ENCODE results near the gene TRMT61B.

The TRMT61B gene

DNA sequence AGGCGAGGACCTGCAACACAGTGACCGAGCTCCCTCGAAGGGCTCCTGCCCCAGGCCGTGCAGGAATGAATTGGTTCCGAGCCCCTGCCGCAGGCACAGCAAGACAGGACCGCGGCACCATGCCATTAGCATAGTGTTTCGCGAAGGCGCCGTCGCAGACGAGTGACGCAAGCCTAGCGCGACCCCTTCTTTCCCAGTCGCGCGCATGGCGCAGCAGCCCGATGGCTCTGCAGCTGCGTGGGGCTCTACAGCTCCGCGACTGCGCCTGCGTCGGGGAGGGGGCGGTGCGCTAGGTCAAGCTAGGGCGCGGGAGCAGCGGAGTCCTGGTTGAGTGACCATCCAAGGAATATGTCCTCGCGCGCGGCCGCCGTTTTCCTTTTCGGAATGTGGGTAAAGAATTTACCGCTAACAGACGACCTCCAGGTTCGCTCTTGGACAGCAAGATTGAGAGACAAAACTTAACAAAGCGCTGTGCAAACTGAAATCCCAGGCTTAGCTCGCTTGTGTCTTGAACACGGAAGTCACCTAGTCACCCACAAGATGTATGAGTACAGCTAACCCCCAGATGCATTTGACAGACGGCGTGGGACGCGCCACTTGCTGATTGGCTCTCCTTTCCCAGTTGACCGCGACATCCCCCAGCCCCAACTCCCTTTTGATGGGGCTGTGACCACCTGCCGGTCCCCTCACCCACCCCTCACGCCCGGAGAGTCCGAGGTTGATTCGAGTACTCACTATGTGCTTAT is at the start of gene TRMT61B:
Gene TRMT61B, minus strand, starts transcription at position 164 of the 746 bp plus-strand sequence. Its CDS starts 32 bp downstream, at position 132.
- DNase-seq: peak; percentile 91

DNA sequence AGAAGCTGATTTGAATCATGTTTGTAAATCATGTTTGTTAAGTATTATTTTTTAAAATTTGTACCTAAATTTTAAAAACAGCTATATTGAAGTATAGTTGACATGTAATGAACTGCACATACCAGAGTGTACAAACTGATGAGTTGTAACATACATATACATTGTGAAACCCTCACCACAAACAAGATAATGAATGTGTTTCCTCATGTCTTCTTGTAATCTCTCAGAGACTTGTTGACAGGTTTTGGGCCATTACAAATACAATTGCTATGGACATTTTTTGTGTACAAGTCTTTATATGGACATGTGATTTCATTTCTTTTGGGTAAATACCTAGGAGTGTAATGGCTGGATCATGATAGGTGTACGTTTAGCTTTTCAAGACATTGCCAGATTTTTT is 45.8 kb upstream of the TRMT61B start:
- peak; percentile 24 for DNase-seq

DNA sequence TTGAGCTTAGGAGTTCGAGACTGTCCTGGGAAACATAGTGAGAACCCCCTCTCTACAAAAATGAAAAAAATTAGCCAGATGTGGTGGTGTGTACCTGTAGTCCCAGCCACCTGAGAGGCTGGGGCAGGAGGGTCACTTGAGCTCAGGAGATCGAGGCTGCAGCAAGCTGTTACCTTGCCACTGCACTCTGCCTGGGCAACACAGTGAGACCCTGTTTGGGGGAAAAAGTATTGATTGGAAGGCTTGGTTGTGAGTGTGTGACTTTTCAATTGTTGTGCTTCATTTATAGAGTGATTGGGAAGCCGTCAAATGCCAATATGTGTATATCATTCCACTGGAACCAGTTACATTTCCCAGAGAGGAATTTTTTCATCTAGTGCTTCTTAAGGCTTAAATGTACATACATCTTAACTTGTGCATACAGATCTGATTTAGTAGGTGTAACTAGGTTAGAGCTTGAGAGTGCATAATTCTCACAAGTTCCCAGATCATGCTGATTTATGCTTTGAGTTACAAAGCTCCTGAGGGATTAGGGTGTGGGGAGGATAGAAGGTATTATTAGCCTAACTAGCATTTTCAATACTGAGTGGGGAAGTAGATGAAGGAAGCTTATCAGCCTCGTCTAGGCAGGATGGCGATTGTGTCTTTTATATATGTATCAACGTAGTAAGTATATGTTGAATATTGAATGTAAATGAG is 39.7 kb upstream of the TRMT61B start:
- DNase-seq: no peak

DNA sequence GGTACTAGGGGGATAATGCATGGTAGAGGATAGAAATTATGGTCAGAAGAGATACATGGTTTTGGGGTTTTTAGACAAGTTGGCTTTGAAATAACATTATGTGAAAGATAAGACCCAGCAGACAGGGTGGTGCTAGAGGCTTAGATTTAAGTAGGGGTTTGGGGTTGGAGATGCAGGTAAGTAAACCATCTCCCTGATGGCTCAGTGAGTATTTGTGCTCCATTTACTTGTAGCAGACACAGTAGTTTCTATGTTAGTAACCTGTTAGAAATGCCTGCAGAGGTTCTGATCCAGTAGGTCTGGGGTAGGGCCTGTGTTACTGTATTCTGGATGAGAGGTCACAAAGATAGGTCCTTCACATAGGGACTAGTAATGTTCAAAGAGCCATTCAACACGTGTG is 38.1 kb upstream of the TRMT61B start:
- DNase-seq: no peak

DNA sequence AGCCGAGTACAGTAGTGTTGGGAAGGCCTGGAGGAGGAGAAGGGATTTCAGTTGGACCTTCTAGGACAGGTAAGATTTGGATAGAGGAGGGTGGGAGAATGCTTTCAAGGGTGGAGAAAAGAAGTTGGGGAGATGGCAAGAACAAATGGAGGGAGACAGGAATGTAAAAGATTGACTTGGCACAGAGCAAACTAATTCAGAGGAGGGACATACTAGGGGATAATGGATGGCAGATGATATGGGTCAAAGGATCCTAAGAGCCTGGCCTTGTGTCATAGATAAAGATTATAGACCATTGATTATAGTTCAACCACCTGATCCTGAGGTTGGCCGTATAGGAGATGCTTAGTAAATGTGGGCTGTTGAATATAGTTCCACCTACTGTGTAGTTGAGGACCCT is 36.7 kb upstream of the TRMT61B start:
- DNase-seq: no peak

DNA sequence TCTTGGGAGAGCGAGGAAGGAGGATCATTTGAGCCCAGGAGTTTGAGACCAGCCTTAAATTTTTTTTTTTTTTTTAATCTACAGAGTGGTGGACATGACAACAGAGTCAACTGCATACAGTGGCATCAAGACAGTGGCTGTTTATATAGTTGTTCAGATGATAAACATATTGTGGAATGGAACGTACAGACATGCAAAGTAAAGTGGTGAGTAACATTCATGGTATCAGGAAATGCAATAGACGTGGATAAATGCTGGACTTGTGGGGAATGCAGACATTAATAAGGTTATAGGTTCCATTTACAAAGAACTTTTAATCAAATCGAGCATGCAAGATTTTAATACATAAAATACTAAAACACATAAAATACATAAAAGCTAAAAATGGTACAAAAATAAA is 36.3 kb upstream of the TRMT61B start:
- DNase-seq: no peak

DNA sequence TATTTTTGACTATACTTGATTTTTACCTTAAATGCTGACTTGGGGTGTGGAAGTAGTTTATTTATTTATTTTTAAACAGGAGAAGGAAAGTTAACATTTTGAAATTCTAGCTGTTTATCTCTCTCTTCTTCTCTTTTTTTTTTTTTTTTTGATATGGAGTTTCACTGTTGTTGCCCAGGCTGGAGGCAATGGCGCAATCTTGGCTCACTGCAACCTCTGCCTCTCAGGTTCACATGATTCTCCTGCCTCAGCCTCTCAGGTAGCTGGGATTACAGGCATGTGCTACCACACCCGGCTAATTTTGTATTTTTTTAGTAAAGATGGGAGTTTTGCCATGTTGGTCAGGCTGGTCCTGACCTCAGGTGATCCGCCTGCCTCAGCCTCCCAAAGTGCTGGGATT is 35.4 kb upstream of the TRMT61B start:
- no peak for DNase-seq

DNA sequence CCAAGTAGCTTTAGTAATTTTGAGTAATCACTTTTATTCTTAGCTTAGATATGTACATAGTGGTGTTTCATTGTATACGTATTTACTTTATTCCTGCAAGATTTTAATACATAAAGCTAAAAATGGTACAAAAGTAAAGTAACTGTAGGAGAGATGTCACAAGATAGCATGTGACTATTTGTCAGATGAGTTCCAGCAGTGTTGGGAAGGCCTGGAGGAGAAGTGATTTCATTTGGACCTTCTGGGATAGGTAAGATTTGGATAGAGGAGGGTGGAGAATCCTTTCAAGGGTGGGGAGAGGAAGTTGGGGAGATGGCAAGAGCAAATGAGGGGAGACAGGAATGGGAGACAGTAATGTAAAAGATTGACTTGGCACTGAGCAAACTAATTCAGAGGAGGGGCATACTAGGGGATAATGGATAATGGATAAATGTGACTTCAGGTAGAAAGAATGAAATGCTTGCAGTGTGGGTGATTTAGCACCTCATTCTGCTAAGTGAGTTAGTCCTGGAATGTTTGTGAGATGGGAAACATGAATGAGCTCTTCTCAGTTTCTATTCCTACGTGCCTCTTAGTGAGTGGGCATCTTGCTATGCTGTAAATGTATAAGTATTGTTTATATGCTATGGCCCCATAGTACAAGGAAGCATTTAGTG is 34.8 kb upstream of the TRMT61B start:
- no peak for DNase-seq

DNA sequence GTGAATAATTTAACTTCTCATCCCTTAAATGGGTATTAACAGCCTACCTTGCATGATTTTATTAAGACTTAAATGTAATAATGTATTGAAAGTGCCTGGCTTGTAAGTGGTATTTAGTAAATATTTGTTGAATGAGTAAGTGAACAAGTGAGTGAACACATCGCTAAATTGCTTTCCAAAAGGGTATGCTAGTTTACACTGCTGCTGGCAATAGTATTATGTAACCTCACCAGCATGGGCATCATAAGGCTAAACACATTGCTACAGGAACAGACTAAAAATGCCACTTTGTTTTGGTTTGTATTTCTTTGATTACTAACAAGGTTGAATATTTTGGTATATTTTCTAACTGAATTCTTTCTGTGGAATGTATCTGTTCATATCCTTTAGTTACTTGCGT is 34.2 kb upstream of the TRMT61B start:
- no peak for DNase-seq

DNA sequence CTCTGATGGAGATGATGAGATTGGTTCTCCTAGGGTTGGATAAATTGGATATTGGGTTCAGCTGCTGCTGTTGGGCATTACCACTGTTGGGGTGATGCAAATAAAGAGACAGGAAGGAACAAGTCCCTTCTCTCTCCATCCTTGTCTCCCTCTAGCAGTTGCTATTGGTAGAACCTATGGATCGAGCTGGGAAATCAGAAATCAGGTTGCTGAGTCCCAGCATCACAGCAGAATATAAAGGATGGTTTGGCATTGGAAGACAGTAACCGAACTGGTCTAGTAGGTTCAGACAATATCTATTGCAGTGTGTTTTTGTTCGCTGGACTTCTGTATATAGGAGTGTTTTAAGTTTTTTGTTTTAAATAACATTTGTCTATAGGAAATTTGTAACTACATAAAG is 32.5 kb upstream of the TRMT61B start:
- no peak for DNase-seq

DNA sequence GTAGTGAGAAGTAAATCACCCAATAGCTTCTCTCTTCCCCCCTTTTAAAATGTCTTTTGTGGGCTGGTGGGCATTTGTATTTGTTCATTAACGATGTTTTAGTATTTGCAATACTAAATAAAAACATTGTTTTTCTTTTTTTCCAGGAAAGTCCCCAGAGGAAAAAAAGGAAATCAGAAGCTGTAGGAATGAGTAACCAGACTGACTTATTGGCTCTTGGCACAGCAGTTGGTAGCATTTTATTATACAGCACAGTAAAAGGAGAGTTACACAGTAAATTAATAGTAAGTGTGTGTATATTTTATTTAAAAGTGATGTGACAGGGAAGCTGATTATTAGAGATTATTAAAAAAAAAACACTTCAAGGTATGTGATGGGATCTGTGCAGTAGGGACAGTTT is 31.7 kb upstream of the TRMT61B start:
- no peak for DNase-seq

DNA sequence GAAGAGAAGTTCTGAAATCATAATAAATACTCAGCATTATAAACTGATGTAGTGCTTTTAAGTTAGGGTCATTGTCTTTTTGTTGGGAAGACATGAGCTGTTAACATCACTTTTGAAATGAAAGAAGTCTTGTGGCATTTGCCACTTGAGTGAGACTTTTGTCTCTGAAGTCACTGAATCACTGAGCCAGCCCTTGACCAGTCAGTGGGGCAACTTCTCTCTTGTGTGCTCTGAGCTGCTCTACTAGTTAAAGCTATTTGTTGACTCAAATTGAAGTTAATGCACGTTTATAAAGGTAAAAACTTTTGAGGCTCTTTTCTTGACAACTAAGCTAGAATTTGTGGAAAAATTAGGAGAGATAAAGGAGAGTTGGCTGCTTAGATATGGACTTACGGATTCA is 31.1 kb upstream of the TRMT61B start:
- DNase-seq: no peak

DNA sequence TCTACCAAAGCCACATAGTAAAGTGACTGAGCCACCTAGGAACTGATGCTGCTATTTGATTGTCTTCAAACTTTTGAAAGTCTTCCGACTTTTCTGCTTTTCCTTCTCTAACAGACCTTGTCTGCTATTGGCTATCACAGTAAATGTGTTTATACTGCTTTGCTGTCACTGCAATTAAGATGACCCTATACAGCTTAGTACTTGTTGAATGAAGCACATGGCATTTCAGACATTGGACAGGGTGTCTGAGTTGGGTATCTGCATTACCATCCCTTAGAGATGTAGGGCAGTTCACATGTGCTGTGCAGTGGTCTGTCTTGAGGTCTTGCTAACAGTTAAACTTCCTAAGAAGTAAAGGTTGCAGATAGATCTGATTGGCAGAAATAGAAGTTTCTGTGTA is 27.9 kb upstream of the TRMT61B start:
- DNase-seq: no peak

DNA sequence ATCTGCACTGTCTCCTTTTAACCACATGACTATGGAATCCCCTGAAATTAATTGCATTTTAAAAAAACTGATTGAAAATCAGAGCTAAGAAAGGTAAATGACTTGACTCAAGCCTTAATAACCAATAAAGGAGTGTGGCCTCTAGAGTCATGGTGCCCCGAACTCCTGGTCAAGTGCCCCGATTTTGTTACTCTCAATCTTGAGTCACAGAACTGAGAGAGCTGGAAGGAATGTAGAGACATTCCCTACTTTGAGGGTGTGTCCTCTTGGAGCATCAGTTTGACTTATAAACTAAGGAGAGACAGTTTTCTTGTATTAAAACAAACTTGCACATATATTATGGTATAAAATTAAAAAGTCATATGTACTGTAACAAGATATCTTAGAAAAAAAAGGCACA is 26.8 kb upstream of the TRMT61B start:
- DNase-seq: no peak

DNA sequence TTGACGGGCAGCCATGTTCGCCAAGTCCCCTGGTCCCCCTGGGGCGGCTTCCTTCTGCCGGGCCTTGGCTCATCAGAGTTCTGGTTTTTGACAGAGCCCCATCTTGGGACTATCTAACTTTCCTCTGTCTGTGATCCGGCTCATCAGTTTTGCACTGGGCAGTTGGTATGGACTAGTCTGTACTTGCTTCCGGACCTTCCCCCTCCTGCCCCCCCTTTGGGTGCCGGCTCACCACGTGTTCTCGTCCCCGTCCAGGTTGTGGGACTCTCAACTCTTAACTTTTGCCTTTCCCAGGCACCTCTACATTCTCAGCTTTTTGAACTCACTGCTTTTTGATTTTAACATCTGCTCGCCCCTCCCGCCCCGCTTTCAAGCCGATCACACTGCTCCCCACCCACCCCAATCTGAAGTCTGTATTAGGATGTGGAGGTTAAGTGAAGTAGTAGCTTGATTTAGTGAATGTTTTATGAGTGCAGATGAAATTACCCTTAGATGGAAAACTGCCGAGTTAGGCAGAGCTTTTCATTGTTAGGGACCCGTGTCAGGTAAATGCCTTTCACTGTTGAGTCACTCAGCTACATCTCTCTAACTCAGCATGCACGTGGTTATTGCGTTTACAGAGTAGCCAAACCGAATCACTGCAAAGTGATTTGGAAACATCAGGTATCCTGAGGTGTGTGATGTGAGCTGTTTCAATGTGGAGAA is 25.2 kb upstream of the TRMT61B start:
- DNase-seq: no peak

DNA sequence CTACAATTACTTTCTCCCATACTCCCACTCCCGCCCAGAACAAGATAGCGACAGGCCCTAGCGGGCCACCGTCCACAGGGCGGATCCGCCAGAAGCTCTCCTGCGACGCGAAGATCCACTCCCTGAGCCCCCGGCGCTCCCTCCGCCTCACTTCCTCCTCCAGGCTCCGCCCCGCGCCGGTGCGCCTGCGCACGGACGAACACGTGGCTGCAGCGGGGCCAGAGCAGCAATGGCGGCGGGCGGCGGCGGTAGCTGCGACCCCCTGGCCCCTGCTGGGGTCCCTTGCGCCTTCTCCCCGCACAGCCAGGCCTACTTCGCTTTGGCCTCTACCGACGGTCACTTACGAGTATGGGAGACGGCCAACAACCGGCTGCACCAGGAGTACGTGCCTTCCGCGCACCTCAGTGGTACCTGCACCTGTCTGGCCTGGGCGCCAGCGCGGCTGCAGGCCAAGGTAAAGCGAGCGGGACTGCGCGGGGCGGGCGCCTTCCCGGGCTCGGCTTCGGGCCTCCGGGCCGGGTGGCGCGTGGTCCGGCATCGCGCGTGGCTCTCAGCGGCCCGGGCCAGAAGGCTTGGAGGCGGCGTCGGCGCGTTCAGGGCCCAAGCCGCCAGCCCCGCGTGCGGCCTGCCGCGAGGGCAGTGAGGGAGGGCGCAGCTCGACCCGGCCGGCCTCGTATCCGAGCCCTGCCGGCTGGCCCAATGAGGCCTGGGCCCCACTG is 24.5 kb upstream of the TRMT61B start, which contains the start of gene WDR43:
Gene WDR43, plus strand, starts transcription at position 198 of the 719 bp plus-strand sequence. Its CDS starts 32 bp downstream, at position 230.
- DNase-seq: peak; percentile 98

DNA sequence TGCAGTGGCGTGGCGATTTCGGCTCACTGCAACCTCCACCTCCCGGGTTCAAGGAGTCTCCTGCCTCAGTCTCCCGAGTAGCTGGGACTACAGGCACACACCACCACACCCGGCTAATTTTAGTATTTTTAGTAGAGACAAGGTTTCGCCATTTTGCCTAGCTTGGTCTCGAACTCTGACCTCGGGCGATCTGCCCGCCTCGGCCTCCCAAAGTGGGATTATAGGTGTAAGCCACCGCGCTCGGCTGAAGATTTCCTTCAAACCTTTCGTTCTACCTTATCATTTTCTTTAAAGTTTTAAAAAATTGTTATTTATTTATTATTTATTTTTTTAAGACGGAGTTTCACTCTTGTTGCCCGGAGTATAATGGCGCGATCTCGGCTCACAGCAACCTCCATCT is 23.4 kb upstream of the TRMT61B start:
- no peak for DNase-seq

DNA sequence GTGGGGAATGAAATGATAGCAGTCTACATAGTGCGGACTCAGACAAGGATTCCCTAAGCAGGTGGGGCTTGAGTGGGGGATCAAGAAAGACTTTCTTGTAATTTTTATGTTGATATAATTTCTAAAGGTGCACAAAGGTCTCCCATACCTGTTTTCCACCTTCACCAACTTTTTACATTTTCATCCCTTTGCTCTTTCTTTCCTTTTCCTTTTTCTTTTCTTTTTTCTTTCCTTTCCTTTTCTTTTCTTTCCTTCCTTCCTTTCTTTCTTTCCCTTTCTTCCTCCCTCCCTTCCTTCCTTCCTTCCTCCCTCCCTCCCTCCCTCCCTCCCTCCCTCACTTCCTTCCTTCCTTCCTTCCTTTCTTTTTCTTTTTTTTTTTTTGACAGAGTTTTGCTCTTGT is 10.1 kb upstream of the TRMT61B start:
- DNase-seq: no peak

DNA sequence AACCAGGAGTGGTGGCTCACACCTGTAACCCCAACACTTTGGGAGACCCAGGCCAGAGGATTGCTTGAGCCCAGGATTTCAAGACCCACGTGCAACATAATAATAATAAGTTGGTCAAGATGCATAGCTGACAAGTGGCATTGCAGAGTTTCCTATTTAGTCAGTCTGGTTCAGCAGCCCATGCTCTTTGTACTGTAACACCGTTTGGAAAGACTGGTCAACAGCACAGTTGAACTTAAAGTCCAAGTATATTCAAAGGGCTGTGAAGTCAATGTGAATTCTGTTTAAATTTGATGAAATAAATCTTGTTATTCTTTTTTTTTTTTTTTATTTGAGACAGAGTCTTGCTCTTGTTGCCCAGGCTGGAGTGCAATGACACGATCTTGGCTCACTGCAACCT is 1.5 kb upstream of the TRMT61B start:
- no peak for DNase-seq

DNA sequence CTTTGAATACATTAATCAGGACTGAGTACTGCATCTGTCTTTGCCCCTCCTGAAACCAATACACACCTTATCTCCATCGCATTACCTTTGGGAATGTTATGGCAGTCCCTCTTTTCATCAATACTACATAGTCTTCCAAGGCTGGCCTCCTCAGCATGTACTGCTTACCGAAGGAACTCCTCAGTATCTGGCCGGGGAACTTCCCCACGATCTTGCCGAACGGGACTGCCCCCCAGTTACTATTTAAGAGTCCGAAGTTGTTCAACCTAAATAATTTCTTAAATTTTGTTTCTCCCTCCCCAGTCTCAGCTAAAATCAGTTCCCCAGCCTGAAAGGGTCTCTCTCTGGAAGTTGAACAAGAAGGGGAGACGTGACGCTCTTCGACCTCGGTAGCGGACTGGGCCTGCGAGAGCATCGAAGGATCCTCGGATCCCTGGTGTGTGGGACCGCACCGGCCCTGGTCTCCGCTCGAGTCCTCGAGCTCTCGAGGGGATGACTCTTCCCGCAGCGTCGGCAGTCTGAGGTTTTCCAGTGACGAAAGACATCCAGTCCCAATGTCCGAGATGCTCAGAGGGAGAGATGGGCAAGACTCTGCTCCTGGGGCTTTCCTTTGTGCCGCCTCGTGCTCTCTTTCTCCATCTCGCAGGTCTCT is 489 bp downstream of the TRMT61B start:
- no peak for DNase-seq

DNA sequence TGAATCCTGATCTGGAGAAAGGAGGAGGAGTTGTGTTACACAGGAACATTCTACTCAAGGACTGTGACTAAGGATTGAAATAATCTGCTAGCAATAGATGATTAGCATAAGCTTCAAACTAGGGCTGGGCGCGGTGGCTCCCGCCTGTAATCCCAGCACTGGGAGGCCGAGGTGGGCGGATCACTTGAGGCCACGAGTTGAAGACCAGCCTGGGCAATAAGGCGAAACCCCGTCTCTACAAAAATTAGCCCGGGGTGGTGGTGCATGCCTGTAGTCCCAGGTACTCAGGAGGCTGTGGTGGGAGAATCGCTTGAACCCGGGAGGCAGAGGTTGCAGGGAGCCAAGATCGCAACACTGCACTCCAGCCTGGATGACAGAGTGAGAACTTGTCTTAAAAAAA is 1.5 kb downstream of the TRMT61B start:
- no peak for DNase-seq

DNA sequence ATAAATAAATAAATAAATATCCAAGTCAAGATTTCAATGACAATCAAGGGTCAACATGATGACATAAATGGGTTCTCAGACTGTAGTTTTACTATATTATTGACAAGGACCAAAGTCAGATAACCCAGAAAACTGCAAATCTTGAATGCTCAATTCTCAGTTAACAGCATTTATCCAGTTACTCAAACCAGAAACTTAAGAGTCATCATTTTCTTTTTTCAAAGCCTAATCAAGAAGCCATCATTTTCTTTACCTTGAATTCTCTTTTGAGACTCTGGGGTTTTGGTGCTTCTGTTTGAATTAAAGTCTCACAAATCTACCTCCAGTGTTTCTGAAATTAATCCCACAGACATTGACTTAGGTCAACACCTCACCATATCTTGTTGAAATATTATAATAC is 14.1 kb downstream of the TRMT61B start:
- DNase-seq: no peak

Data from GF-D8 (cell line).